ENCODE results near the gene KCNE1. TPM values are rescaled to one million over a fixed set of nuclear protein-coding genes. Genes with fewer than 3 reads are reported as not detected.
"Not testable (repeated sequence)": the region's sequence is repeated elsewhere in the genome, so short reads cannot be mapped to it uniquely, and the experiment has no call there.

KCNE1 gene
- polyA plus RNA-seq, 4 donors, result 0.46 to 1.1 (median 0.74) TPM

DNA sequence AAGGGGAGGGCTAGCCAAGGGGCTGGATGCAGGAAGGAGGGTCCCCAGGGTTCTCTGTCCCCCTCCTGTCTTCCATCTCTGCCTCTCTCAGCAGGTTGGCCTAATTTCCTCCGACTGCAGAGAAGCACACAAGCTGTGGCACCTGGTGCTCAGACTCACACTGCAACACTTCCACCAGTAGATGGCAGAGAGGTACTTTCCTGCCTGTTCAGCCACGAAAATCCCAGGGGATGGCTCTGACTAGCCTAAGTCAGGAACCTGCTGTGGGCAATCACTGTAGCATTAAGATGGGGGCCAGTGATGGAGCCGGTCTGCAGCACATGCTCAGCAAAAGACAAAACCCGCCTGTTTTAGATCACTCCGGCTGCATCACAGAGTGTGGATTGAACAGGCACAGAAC, 82.3 kb downstream of the KCNE1 start:
- not testable (repeated sequence) for DNase-seq (ENCODE audit: low read depth in 4 of 4, low spot score in 3 of 4)

DNA sequence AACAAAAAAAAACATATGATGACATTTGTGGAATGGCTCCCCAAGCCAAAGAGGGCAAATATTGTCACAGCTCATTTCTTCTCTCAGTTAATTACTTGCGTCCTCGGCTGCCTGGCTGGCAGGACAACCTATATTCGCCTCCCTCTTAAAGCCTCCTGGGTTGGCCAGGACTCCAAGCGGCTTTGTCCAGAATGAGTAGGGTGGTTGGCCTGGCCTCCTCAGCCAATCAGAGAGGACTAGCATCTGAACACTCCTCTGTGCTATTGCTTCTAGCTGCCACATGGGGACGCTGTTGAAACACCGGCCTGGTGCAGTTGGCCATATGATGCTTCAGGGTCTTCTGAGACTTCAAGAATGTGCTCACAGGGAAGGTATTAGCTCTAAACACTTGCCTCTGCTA, 83.6 kb downstream of the KCNE1 start:
- not testable (repeated sequence) for DNase-seq (ENCODE audit: low read depth in 4 of 4, low spot score in 3 of 4)

DNA sequence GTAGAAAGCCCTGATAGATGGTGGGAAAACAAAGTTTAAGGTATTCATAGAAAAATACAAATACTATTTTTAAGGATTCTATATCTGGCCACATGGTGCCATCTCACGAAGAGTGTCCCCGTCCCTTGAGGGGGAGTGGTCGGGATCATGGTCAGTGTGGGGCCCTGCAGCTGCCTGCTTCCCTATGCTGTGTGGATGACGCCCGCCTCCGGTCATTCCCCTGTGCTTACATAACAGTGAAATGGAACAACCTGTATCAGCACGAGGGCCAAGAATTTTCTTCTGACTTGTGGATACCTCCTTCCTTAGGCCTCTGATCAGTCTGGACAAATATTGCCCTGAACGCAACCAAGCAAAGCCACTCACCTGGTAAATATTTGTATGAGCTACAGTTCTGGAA, 84.7 kb downstream of the KCNE1 start:
- not testable (repeated sequence) for DNase-seq (ENCODE audit: low read depth in 4 of 4, low spot score in 3 of 4)

DNA sequence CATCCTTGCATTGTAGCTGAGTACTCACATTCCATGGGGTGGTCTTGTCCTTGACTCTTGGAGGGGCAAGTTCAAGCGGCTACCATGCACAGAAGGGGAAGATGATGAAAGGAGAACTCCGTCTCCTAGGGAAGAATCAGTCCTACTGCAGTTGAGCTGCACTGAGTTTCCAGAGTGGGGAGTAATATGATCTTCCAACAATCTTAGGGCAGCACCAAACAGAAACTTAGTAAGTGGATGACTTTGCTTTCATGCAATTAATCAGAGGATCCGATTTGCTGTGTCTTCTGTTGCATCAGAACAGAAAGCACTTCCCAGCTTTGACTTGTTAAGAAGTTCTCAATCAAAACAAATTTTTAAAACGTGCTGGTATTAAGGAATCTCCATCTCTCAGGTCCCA, 88.2 kb downstream of the KCNE1 start, which contains the start of gene SMIM34:
Gene SMIM34 (minus strand): TSS at position 147 of the 400 bp plus-strand sequence. CDS start 112 bp downstream, at position 35.
- not testable (repeated sequence) for DNase-seq (ENCODE audit: low read depth in 4 of 4, low spot score in 3 of 4)

DNA sequence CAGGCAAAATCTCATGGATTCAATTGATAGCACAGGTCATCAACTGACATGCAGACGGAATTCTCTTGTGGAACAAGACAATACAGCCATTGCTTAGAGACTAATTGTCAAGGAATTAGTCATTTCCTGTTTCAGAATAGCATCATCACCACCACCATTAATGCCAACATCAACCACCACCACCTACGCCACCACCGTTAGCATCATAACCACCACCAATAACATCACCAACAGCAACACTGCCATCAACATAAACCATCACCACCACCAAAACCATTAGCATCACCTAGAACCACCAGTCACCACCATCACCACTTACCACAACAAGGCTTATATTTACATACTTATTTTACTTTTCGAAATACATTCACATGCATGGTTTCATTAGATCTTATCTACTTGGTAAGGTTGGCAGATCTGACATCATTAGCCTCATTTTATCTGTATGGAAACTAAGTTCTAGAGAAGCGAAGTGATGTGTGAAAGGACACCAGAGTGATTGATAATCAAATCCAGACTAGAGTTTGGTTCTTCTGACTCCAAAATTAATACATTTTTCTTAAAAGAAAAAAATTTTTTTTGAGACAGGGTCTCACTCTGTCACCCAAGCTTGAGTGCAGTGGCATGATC, 94.4 kb downstream of the KCNE1 start:
- DNase-seq (ENCODE audit: low read depth in 4 of 4, low spot score in 3 of 4), result not testable (repeated sequence)

DNA sequence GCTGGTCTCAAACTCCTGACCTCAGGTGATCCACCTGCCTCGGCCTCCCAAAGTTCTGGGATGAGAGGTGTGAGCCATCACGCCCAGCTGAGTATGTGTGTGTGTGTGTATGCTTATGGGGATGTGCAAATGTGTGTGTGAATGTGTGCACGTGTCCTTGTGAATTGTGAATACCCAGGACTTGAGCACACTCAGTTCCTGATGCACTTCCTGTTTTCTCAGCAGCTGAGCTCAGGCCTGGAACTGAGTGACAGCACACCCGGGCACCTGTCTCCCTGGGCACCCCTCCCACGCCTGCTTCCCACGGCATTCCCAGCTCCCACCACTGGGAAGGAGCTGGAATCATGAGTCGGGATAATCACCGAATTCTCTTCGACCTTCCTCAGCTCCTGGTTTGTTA, 104.7 kb downstream of the KCNE1 start:
- not testable (repeated sequence) for DNase-seq (ENCODE audit: low read depth in 4 of 4, low spot score in 3 of 4)

DNA sequence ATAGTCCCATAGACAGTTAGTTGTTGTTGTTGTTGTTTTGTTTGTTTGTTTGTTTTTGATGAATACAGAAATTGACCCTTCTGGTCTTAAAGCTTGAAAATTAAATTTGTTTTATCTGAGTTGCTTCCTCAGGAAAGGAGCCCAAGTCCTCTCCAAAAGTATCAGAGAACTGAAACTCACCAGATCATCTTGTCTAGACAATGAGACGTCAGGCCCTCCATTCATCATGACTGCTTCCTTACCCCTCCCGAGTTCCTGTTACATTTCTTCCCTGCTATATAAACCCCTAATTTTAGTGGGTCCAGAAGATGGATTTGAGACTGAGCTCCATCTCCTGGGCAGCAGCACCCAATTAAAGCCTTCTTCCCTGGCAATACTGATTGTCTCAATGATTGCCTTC, 105.3 kb downstream of the KCNE1 start:
- DNase-seq (ENCODE audit: low read depth in 4 of 4, low spot score in 3 of 4), result not testable (repeated sequence)

DNA sequence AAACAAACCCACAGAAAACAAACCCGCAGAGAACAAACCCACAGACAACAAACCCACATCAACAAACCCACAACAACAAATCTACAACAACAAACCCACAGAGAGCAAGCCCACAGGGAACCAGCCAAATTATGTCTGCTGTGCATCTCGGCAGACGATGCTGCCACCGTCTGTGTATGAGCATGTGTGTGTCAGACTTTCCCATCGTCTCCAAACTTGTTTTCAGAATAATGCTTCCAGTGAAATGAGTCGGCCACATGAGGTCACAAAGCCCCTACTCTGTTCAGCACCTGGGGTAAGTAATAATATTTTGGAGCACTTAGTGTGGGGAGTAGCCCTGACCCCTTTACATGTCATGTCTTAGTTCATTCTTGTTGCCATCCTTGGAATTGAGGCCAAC, 105.9 kb downstream of the KCNE1 start:
- DNase-seq (ENCODE audit: low read depth in 4 of 4, low spot score in 3 of 4), result not testable (repeated sequence)

DNA sequence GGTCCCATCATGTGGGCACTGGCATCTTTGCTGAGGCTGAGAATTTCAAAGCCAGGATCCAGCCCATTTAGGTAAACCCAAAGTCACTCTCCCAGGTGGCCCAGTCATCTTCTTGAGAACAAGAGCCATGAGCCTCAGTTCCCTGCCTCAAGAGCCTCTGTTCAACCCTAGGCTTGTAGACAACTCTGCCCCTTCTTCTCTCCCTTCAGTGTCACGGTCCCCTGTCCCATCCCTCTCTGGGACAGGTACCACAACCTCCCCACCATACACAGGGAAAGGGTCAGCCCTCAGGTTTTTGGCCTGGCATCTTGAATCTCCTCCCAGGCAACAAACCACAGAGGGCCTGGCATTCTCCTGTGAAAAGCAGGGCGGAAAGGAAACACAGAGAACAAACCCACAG, 106.3 kb downstream of the KCNE1 start:
- DNase-seq (ENCODE audit: low read depth in 4 of 4, low spot score in 3 of 4), result not testable (repeated sequence)

DNA sequence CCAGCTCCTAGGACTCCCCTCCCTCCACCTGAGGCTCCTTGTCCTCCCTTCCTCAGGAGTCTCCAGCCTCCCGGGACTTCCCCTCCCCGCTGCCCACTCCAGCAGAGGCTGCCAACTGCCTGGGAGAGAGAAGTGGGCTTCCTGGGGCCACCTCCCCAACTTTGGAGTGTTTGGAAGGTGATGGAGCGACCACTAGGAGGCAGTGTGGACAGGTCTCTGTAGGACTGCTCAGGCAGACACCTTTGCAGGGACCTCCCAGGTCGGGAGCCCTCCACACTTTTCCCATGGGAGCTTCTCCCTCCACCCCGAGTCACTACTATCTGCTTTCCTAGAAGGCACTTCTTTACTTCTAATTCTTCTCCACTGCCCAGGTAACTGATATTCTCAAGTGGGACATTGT, 107.3 kb downstream of the KCNE1 start:
- DNase-seq (ENCODE audit: low read depth in 4 of 4, low spot score in 3 of 4), result not testable (repeated sequence)

DNA sequence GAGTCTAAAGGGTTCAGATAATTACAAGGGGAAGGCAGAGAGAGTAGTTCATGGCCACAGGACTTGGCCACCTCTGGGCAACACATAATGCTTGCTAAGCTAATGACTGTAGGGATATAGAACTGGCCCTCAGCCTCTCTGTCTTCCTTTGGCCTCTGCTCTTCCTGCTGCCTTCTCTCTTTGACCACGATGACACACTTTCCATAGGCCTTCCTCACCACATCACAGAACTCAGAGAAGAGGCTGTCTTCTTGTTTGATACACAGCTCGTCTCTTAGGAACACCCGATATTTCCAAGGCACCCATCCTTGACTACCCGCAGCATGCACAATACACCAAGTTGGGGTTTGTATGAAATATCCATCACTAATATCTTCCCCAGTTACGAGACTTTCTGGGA, 111.5 kb downstream of the KCNE1 start:
- not testable (repeated sequence) for DNase-seq (ENCODE audit: low read depth in 4 of 4, low spot score in 3 of 4)

Other genes with a start within 250 kb of the KCNE1 start
- 1 to 10 TPM; 1.0 to 1.6 (median 1.1) TPM for gene KCNE2, start 148.2 kb downstream of the KCNE1 start, polyA plus RNA-seq (ENCODE audit: insufficient read length in 4 of 4)
- 10 to 100 TPM in 2 of 4 donors, 1 to 10 TPM in 2; 1.9 to 12.6 (median 9.5) TPM for gene SMIM11, start 136.7 kb downstream of the KCNE1 start, polyA plus RNA-seq (ENCODE audit: insufficient read length in 4 of 4)
- under 1 TPM in 3 of 4 donors, not detected in 1; 0.32 to 0.73 (median 0.37) TPM for gene SMIM34, start 88.3 kb downstream of the KCNE1 start, polyA plus RNA-seq (ENCODE audit: insufficient read length in 4 of 4)
- 10 to 100 TPM; 20.0 to 42.1 (median 32.6) TPM for gene RCAN1, start 102.9 kb upstream of the KCNE1 start, polyA plus RNA-seq (ENCODE audit: insufficient read length in 4 of 4)
- gene CLIC6, start 156.8 kb upstream of the KCNE1 start, polyA plus RNA-seq (ENCODE audit: insufficient read length in 4 of 4), result 1 to 10 TPM in 3 of 4 donors, under 1 TPM in 1; 0.85 to 5.8 (median 2.3) TPM